DMS 273 treated with DMSO at 0.1 percent for 48 hours (cell line): Measurements from ENCODE around the gene HOXA5.

Experiments used
- DNase-seq: peaks from one replicate; lab custom pipeline; 2025; lab: John Stamatoyannopoulos, UW

The HOXA5 gene

GRCh38 chr7:27118580-27118979 is 24.9 kb downstream of the HOXA5 start:
- no peak for DNase-seq

- no peak for DNase-seq
Measured at GRCh38 chr7:27117887-27118491, 25.5 kb downstream of the HOXA5 start.

GRCh38 chr7:27116962-27117886 is 26.3 kb downstream of the HOXA5 start:
- DNase-seq = no peak

- DNase-seq = no peak
Measured at GRCh38 chr7:27116031-27116961, 27.2 kb downstream of the HOXA5 start.

- no peak for DNase-seq
Measured at GRCh38 chr7:27115221-27116026, 28.1 kb downstream of the HOXA5 start.

- DNase-seq = no peak
Measured at GRCh38 chr7:27114881-27115220, 28.6 kb downstream of the HOXA5 start.

- peak; percentile 19 for DNase-seq
Measured at GRCh38 chr7:27113991-27114769, 29.3 kb downstream of the HOXA5 start.

GRCh38 chr7:27112955-27113949 is 30.2 kb downstream of the HOXA5 start:
- DNase-seq = no peak

- DNase-seq = no peak
Measured at GRCh38 chr7:27112361-27112760, 31.1 kb downstream of the HOXA5 start.

- DNase-seq = no peak
Measured at GRCh38 chr7:27111751-27112277, 31.7 kb downstream of the HOXA5 start.

- DNase-seq = no peak
Measured at GRCh38 chr7:27111042-27111750, 32.3 kb downstream of the HOXA5 start.

- DNase-seq = no peak
Measured at GRCh38 chr7:27110186-27111031, 33.1 kb downstream of the HOXA5 start.

- no peak for DNase-seq
Measured at GRCh38 chr7:27109466-27110185, 33.9 kb downstream of the HOXA5 start.

- DNase-seq = no peak
Measured at GRCh38 chr7:27108390-27109127, 34.9 kb downstream of the HOXA5 start.

- DNase-seq = no peak
Measured at GRCh38 chr7:27107391-27108381, 35.8 kb downstream of the HOXA5 start.
